SHP77 (cell line): ENCODE data around the gene SPTBN2.
"Not testable (repeated sequence)": the region's sequence is repeated elsewhere in the genome, so short reads cannot be mapped to it uniquely, and the experiment has no call there.

ENCODE experiments used
- DNase-seq, 2 experiments: peaks; one replicate each; lab custom pipeline; 2025; lab: John Stamatoyannopoulos, UW

SPTBN2 gene

DNA sequence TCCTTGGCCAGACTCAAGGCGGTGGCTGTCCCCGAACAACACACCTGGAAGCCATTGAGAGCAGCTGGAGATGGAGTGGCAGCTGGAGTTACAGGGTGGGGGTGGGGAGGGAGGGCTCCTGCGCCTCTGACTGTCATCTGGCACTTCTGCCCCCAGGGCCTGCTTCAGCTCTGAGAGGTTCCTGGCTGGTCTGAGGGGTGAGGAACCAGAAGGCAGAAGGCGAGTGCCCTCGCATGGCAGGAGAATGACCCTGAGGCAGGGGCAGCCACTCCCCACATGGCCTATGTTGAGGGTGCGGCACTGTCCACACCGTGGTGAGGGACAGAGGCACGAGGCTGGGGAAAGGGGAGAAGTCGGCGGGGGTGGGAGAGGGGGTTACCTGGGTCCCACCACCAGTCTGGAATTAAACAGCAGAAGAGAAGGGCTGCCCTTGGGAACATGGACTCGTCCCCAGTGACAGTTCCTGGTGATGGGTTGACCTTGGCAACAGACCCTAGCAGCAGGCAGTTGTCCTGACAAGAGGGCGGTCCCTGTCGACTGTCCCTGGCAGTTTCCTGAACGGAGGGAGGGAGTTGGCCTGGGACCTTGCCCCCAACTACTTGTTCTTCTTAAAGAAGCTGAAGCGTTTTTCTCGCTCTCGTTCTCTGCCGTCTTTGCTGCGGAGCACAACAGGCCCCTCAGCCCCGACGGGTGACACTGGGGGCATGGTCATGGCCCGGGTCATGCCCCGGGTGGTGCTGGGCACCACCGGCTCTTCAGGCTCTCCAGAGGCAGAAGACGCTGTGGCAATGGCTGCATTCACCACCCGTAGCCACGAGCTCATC lies 43.5 kb downstream of the SPTBN2 start:
- peak; percentile 25 to 38 for DNase-seq

DNA sequence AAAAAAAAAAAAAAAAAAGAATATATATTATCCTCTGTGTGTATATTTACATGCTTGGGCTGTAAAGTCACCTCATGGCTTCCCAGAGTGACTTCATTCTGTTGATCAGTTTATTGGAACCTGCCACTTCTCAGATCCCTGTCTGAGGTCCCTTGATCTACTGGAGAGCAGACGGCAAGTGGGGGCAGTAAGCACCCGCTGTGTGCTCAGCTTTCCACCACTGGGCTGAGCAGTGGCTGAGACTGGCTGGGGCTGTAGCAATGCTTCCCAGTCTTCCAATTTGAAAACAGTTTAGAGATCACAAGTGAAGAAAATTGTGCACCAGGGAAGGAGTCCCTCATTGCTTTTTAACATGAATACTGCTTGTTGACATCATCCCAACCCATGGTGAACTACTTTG lies 44.4 kb downstream of the SPTBN2 start:
- no peak for DNase-seq

DNA sequence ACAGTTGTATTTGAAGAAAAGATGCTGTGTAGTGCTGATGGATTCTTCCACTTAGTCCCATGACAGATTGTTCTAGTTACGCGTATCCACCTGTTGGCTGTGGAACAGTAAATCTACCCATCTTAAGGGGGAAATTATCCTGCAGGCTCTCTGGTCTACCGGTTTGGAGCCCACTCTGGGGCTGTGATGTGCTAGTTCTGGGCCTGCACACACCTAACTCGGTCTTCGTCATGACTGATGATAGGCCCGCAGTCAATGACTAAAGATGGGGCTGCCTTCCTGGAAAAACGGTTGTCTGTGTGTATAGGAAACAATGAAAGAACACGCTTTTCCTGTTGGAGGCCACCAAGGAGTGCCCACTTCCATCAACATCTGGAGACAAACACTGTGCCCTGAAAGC lies 45.1 kb downstream of the SPTBN2 start:
- DNase-seq, result no peak

DNA sequence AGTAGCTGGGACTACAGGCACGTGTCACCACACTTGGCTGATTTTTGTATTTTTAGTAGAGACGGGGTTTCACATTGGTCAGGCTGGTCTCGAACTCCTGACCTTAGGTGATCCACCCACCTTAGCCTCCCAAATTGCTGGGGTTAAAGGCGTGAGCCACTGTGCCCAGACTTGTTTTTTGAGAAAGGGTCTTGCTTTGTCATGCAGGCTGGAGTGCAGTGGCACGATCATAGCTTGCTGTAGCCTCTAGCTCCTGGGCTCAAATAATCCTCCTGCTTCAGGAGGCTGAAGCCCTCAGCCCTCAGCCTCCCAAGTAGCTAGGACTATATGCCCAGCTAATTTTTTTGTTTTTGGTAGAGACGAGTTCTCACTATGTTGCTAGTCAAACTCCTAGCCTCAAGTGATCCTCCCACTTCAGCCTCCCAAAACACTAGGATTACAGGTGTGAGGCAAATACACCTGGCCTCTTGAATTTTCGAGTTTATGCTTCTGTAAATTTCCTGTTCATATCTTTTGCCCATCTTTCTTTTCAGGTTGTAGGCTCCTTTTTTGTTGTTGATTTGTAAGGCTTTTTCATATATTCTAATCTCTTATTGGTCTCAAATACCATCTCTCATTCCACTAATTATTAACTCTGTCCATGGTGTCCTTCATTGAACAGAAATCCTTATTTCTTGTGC lies 47.9 kb downstream of the SPTBN2 start:
- DNase-seq, result no peak

DNA sequence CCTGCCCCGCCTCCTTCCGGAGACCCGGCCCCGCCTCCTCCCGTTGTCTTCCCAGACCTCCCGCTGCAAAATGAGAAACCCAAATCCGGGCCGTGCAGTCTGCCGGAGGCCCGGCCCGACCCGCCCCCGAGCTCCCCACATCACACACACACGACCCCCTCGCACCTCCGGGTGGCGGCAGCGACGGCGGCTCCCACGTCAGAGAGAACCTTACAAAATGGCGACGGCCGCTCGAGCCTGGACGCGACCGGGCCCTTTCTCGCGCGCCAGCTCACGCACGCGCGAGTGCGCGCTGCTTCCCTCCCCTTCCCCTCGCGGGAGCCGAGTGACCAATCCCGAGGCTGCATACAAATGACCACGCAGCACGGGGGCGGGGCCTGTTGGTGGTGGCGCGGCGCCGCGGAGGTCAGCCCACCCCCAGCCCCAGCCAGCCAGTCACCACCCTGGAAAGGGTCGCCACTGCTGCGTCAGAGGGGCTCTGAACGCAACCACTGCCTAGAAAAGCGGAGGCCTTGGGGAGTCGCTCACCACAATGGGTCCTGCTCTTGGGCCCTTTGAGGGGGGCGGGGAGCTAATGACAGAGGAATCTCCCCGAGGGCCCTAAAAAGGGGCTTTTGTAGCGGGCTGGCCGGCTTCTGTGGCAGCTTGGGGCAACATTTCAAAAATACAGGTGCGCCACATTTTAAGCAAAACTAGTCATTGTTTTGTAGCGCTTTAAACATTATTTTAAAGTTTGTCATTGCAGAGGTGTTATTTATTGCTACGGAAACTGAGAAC lies 51.2 kb downstream of the SPTBN2 start, which contains the start of gene RBM4B:
RBM4B (minus strand) TSS at position 289 of the 777 bp plus-strand sequence. CDS start 808 bp downstream, outside the sequence.
- peak; percentile 98 to 99 for DNase-seq

DNA sequence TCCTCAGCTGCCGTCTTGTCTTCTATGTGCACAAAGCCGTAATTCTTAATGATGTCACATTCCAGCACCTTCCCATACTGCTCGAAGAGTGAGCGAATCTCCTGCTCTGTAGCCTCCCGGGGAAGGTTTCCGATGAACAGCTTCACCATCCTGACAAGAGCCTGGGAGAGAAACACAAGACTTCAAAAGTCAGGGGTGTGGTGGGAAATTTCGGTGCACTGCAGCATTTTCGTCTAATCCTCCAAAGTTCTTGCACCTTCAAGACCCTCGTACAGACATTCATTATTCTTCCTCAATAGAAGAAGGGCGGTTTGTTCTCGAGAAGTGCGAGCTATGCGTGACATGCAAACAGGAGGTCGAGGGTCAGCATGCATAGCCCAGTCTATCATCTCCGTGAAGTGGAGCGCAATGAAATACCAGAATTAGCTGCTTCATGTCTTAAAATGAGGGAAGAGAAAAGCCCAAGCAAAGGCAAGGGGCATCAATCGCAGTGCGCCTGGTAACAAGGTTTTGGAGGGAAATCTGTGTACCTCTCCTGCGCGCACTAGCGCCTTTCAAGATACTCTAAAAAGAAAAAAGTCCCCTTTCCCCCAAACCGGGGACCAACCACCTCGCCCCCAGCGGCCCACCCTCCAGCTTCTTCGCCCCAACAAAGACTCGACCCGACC lies 52.0 kb downstream of the SPTBN2 start:
- no peak for DNase-seq

DNA sequence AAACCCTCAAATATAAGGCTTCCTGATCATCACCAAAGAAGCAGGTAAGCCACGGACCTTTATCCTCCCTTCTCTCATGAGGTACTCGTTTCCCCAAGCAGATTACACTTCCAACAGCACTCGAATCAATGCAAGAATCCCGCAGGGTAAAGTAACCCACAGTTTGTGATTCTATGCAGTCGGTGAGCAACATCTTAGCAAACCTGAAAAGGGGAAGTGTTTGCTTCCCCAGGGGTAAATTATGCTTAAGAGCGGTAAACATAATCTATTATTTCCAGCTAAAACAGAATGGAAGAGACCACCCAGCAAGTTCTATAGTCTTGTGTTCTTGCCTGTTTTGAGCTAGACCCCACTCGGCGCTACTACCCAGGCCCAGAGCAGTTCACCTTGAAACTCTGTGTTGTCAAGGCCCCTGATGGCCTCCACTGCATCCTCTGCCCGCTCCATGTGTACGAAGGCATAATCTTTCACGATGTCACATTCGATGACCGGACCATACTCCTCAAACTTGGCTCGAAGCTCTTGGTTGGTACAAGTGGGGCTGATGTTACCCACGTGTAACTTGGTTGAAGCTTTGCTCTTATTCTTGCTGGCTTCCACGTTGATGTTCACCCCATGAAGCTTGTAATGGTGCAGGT lies 52.6 kb downstream of the SPTBN2 start:
- DNase-seq, result no peak

DNA sequence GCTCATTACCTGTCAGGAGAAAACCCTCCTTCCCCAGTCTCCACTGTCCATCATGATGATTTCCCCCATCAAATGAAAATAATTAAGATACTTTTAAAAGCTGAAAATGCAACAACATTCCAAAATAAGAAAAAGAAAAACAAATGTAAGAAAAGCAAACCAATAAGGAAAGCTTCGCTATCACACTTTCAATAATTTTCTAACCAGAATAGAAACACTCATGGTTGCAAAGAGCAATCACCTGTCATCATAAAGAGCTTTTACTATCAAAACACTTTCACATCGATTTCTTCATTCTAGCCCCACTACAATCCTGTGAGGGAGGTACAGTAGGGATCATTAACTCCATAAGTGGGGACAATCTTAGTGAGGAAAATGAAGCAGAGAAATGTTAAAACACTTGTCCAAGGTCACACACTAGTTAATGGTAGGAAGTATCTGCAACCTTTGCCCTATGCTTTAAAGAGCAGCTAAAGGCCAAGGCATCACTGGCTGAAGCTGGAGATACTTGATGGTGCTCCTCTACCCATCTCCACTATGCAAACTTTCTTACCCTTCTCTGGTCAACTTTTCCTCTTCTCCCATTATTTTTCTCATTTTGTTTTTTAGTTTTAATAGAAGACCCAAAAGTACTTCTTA lies 53.9 kb downstream of the SPTBN2 start:
- DNase-seq, result no peak

DNA sequence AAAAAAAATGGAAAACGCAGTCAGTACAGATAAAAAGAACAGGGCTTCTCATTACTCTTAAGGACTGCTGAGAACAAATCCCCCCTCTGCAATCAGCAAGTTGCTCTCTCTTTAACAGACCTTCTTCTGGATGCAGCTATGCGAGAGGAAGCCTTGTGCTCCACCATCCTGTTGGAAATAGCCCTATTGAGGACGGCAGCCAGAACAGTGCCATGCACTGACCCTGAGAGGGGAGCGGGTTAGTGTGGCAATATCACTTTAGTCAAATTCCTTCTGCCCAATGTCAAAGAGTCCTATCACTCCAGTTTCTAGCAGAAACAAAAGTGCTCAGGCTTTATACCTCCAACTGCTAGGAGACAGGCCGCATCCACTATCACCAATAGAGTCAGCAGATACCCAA lies 58.2 kb downstream of the SPTBN2 start:
- DNase-seq, result no peak

DNA sequence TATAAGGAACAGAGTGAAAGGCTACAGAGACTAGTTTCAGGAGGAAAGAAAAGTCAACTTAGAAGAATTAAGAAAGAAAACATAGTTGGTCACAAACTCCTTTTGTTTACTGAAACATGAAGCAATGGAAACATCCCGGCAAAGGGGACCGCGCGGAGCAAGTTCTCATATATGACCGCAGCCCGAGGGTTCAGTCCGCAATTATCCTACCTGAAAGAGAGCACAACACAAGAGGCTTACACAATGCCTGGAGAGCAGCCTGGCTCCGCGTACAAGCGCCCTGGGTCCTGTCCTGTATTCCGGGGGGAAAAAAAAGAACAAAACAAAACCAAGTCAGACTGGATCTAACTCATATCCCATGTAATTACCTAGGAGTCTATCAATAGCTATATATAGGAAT lies 63.6 kb downstream of the SPTBN2 start:
- no peak for DNase-seq

DNA sequence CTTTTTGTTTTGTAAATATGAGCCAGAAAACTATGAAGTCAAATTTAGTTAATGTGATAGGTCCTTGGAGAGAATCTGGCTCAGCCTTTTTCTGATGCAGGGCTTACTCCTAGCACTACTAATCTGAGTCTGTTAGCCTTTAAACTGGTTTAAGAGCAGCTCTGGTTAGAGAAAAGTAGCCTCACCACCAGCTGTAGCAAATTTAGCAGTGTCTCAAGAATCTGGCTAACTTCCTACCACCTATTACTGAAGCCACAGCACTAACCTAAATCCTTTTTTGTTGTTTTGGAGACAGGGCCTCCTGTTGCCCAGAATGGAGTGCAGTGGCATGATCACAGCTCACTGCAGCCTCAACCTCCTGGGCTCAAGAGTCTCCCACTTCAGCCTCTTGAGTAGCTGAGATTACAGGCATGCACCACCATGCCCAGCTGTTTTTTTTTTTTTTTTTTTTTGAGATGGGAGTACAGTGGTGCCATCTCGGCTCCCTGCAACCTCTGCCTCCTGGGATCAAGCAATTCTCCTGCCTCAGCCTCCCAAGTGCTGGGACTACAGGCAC lies 65.2 kb downstream of the SPTBN2 start:
- no peak for DNase-seq

DNA sequence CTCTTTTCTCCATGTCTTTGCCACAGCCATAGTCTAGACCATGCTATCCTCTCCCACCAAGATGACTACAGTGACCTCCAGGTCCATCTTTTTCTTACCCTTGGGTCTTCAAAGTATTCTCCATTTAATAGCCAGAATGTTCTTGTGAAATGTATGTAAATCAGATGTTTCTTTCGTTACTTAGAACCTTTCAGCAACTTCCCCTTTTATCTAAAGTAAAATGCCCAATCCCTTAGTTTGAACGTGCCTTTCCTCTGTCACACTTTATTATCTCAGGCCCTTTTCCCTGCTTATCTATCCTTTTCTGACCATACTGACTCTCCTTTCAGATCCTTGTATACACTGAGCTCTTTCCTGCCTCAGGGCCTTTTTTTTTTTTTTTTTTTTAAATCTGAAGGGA lies 69.3 kb downstream of the SPTBN2 start:
- DNase-seq, result no peak

DNA sequence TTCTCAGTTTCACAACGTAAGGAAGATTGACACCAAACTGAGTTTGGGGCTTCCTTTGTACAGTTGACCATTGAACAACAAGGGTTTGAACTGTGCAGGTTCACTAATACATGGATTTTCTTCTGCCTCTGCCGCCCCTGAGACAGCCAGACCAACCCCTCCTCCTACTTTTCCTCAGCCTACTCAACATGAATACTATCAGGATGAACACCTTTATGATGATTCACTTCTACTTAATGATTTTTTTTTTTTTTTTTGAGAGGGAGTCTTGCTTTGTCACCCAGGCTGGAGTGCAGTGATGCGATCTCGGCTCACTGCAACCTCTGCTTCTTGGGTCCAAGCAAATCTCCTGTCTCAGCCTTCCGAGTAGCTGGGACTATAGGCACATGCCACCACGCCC lies 75.9 kb downstream of the SPTBN2 start:
- no peak for DNase-seq

DNA sequence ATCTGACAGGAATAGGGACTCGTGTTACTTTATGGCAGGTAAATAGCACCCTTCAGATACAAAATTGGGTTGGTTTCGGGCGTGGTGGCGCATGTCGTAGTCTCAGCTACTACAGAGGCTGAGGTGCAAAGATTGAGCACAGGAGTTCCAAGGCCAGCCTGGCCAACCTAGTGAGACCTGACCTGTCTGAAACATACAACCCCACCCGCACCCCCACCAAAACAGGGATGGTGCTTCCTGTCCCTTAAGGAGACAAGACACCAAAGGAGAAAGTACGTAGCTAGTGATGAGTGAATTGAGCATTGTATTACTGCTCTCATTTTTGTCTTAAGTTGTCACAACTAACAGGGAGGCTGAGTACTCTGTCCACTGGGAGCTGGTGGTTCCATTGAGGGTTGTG lies 76.4 kb downstream of the SPTBN2 start:
- DNase-seq, result no peak

DNA sequence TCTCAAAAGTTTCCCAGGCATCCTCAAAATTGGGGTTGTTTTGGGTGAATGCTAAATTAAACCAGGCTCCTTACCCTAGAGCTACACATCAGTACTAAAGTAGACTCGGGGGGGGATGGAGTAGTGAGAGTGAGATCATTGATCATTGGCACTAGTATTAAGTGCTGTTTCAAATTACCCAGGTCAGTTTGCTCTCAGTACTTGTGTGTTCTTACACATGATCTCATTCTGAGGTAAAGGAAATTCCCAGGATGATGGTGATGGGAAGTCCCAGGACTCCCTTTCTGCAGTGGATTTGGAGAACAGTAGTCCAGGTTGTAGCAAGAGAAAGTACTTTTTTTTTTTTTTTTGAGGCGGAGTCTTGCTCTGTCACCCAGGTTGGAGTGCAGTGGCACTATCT lies 78.0 kb downstream of the SPTBN2 start:
- DNase-seq, result no peak

DNA sequence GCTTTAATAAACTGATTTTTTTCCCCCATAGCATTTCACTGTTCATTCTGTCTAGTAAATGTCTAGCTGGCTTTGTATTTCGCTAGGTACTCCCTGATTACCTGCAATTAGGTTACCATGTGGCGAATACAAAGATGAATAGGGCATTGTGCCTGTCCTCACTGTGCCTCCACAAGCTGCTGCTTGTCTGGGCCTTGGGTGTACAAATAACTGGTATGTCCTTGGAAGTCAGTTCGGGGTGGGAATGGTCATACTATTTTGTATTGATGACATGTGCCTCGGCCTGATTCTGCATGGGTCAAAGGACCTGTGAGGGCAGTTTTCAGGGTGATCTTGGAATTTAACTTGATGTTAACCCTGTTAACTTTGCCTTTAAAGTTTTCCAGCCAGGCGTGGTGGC lies 79.1 kb downstream of the SPTBN2 start:
- DNase-seq, result no peak

DNA sequence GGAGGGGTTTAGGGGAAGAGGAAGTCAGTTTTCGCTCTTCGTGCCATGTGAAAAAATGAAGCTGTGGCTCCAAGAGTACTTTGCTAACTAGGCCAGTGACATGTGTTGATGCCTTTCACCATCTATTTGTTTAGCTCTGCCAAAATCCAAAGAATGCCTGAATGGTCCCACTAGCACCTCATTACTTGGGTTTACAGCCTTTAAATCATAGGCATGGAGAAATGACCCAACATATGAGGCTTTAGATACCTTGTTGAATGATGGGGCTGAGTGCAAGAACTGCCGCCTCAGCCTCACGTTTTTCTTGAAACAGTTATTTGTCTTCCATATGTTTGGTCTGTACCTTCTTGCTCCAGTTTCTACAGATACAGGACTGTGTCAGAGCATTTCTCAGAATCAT lies 82.2 kb downstream of the SPTBN2 start:
- DNase-seq, result no peak

DNA sequence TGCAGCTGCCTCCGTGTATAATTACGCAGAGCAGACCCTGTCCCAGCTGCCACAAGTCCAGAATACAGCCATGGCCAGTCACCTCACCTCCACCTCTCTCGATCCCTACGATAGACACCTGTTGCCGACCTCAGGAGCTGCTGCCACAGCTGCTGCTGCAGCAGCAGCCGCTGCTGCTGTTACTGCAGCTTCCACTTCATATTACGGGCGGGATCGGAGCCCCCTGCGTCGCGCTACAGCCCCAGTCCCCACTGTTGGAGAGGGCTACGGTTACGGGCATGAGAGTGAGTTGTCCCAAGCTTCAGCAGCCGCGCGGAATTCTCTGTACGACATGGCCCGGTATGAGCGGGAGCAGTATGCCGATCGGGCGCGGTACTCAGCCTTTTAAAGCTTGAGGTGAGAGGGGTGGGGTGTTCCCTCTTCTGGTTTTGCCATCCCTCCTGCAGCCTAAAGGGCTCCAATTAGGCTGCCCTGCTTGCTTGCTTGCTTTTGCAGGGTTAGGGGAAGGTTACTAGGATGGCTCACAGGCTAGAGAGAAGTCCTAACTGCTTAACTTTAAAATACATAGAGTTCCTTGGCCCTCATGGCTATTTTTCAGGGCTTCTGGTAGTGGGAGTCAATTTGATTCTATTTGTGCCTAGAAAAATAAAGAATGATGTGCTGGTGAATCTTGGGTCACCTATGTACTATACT lies 85.1 kb downstream of the SPTBN2 start:
- DNase-seq, result no peak

DNA sequence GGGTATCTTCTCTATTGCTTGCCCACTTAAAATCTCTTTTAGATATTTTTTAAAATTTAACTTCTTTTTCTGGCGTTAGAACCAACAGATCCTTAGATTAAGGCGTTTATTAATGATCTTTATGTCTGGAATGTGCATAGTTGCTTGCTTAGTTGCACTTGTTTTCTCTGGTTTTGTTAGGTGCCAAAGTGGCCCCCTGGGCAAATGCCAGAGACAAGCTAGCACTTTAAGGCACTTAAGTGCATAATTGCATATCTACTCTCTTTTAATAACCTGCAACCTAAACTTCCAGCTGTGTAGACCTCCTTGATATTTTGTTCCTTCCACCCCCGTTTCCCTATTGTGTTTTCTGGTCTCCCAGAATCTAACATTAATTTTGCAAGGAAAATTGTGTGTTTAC lies 87.2 kb downstream of the SPTBN2 start:
- no peak for DNase-seq

DNA sequence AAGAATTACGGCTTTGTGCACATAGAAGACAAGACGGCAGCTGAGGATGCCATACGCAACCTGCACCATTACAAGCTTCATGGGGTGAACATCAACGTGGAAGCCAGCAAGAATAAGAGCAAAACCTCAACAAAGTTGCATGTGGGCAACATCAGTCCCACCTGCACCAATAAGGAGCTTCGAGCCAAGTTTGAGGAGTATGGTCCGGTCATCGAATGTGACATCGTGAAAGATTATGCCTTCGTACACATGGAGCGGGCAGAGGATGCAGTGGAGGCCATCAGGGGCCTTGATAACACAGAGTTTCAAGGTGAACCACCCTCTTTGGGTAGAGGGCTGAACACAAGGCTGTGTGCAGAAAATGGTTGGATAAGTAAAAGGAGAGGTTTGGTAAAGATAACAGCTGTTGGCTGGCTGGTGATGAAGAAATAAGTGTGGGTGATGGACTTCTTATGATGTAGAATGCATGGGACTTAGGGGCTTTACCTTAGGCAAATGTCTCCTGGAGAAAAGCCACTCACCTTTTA lies 89.1 kb downstream of the SPTBN2 start:
- DNase-seq, result not testable (repeated sequence)
